Natural killer cell (primary cell): ENCODE results near the gene ZNF117. TPM values are rescaled to one million over a fixed set of nuclear protein-coding genes. Genes with fewer than 3 reads are reported as not detected.
A peak's percentile ranks its signal among the peaks of the same experiment; 100 is the strongest.

Experiments used
- ATAC-seq, 3 donors: fragments of 150-1000 bp in 2 of 3; fragments of 200-7000 bp in 1 of 3; cut with Tn5 transposase; 1 replicate in 1 of 3; 2 replicates in 2 of 3; pipeline ENCODE4 v1.10.0; 2021; ENCODE audit warnings: mild to moderate bottlenecking in 2 of 3, moderate library complexity in 2 of 3
- DNase-seq, 2 donors: peaks; one replicate each; pipeline versions ENCODE4 v3.0.0 to v3.0.0-alpha.2; 2013 to 2021; ENCODE audit warnings: mixed read lengths in 1 of 2
- H3K27ac ChIP-seq: one replicate; pipeline ENCODE4 v1.5.1; 2013; ENCODE audit warnings: mild to moderate bottlenecking, low read length
- H3K27me3 ChIP-seq: one replicate; pipeline ENCODE4 v1.6.1; 2013; ENCODE audit warnings: low read length; ENCODE audit not compliant: control insufficient read depth, insufficient read depth
- H3K36me3 ChIP-seq: one replicate; pipeline ENCODE4 v1.6.1; 2013; ENCODE audit warnings: low read length; ENCODE audit not compliant: control insufficient read depth, insufficient read depth
- H3K4me1 ChIP-seq: one replicate; pipeline ENCODE4 v1.6.1; 2013; ENCODE audit warnings: low read length; ENCODE audit not compliant: control insufficient read depth, insufficient read depth
- H3K4me3 ChIP-seq: one replicate; pipeline ENCODE4 v1.5.1; 2013; ENCODE audit warnings: low read length
- H3K9me3 ChIP-seq: one replicate; pipeline ENCODE4 v1.6.1; 2013; ENCODE audit warnings: low read length; ENCODE audit not compliant: control insufficient read depth, insufficient read depth
- H3K27ac Mint-ChIP-seq, 2 donors: one replicate each; pipeline ENCODE4 v1.8.0; 2022; ENCODE audit warnings: mild to moderate bottlenecking in 2 of 2, mixed read lengths in 2 of 2, moderate library complexity in 1 of 2
- H3K27me3 Mint-ChIP-seq, 2 donors: one replicate each; pipeline ENCODE4 v1.8.0; 2022; ENCODE audit warnings: low read depth in 2 of 2, mixed read lengths in 2 of 2
- H3K36me3 Mint-ChIP-seq: one replicate; pipeline ENCODE4 v1.8.0; 2022; ENCODE audit warnings: mixed read lengths
- H3K4me1 Mint-ChIP-seq, 2 donors: one replicate each; pipeline ENCODE4 v1.8.0; 2022; ENCODE audit warnings: mixed read lengths in 2 of 2
- H3K4me3 Mint-ChIP-seq: one replicate; pipeline ENCODE4 v1.8.0; 2022; ENCODE audit warnings: mild to moderate bottlenecking, moderate library complexity, mixed read lengths
- H3K9me3 Mint-ChIP-seq, 2 donors: one replicate each; pipeline ENCODE4 v1.8.0; 2022; ENCODE audit warnings: mixed read lengths in 2 of 2
- WGBS: methylation state at CpG from one replicate; pipeline ENCODE4 v1.1.7; 2013; ENCODE audit warnings: missing lambda C conversion rate; ENCODE audit not compliant: insufficient coverage; 5-methylcytosine and 5-hydroxymethylcytosine counted together
- intact Hi-C: fragments of 100-400 bp; cut with micrococcal nuclease; formaldehyde crosslinking; loops from one replicate; pipeline ENCODE4 v1.14.2; 2022
- total RNA-seq, 4 donors: library from RNA; stranded (reverse); fragments of 120-200 nt in 1 of 4; gene quantifications; one replicate each; pipeline versions ENCODE4 v1.2.3 to v1.2.4, GENCODE V29; 2013 to 2022
- TF ChIP-seq, protein P1 (sequence below): fragments of 200-600 bp; IDR thresholded peaks from one replicate; pipeline ENCODE4 v1.8.0; 2022; ENCODE audit warnings: antibody characterized with exemption

ZNF117 gene
- total RNA-seq, 3 donors from 2014 or later (not counting 1 experiment from before 2014, with no cell fraction given): 5.2 to 12.7 (median 6.6) TPM

DNA sequence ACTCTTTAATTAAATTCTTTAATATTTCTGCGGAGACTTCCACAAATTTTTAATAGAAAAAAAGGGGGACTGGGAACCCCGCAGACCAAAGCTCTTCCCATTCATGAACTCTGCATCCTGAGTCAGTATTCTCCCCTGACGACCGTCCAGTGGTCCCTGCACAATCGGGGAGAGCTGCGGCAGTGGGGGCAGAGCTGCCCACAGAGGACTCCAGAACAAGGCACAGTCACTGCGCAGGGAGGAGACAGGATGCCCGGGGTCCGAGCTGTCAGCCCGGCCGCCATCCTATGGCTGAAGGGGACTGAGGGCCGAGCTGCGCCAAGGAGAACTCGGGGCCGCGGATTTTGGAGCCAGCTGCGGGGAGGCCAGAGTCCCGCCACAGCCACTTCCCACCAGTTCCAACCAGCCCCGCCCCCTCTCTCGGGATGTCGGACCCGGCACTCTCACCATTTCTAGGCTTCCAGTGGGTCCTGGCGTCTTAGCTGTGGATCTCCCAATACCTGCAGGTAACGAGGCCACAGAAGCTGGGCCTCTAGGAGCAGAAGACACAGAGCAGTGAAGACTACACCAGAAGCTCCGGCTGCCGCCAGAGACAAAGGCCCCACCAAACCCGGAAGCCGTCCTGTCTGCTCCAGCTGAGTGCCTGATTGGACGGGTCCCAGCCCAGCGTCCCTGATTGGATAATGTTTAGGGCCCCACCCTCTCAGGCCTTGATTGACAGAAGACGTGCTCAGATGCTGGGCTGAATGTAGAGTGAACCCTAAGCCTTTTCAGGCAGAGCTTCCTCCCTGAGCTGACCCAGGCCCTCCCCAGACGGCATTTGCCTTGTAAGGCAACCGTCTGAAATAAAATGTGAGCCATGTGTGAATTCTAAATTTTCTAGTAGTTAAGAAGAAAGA lies 15.5 kb upstream of the ZNF117 start, which contains the start of gene ERV3-1:
Gene ERV3-1, minus strand, starts transcription at position 594 of the 899 bp plus-strand sequence. CDS start 13,661 bp downstream, outside the sequence.
- WGBS: under 1% methylated on average over 32 of the region's 33 CpGs

DNA sequence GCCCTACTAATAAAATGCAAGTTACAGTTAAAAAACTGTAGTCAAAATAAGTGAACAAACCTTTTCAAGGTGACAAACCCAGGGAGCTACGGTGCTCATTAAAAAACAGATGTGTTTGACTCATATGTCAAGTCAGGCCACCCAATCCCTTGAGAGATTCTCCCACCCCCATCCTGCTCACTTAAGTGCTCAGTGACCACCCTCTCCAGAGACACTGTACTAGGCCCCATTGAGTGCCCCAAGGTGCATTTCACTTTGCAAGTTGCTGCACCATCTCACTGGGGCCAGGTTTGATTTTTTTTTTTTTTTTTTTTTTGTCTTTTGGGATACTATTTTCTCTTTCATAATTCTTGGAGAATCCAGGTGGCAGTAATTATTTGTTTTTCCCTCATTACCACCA lies 13.7 kb upstream of the ZNF117 start:
- no peaks in the 10 kb centered on the region for H3K9me3 Mint-ChIP-seq
- DNase-seq: no peak
- Histone ChIP-seq H3K36me3 (peaks cover 6% of the 10 kb centered on the region), H3K4me1 (peaks cover 13% of the 10 kb centered on the region), H3K9me3 (no peaks in the 10 kb centered on the region), H3K4me3 (no peak overlapping the region), H3K27me3 (no peaks in the 10 kb centered on the region), H3K27ac (no peak overlapping the region)
- H3K36me3 Mint-ChIP-seq: no peaks in the 10 kb centered on the region
- TF ChIP-seq, protein P1, sequence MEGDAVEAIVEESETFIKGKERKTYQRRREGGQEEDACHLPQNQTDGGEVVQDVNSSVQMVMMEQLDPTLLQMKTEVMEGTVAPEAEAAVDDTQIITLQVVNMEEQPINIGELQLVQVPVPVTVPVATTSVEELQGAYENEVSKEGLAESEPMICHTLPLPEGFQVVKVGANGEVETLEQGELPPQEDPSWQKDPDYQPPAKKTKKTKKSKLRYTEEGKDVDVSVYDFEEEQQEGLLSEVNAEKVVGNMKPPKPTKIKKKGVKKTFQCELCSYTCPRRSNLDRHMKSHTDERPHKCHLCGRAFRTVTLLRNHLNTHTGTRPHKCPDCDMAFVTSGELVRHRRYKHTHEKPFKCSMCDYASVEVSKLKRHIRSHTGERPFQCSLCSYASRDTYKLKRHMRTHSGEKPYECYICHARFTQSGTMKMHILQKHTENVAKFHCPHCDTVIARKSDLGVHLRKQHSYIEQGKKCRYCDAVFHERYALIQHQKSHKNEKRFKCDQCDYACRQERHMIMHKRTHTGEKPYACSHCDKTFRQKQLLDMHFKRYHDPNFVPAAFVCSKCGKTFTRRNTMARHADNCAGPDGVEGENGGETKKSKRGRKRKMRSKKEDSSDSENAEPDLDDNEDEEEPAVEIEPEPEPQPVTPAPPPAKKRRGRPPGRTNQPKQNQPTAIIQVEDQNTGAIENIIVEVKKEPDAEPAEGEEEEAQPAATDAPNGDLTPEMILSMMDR: no peak
- no peaks in the 10 kb centered on the region for H3K27me3 Mint-ChIP-seq
- intact Hi-C loops: loop anchor here (10.0 kb wide), 2 partner anchors 210 to 370 kb away; partner anchors contain the start of genes ZNF138 and ZNF92
- H3K4me1 Mint-ChIP-seq: peaks cover 64 to 66% of the 10 kb centered on the region in 2 donors
- H3K4me3 Mint-ChIP-seq: peak overlapping the region; percentile 95
- peak overlapping the region; percentile 93 to 96 for H3K27ac Mint-ChIP-seq
- no peak for ATAC-seq
- 68% methylated on average over 1 of the region's 1 CpG for WGBS

More for the DNA sequence above, 15.5 kb upstream of the ZNF117 start, which contains the start of gene ERV3-1:
- Histone ChIP-seq H3K4me3 (peak within 1 kb of the TSS; percentile 85), H3K36me3 (peaks cover 1% of the 10 kb centered on the region), H3K9me3 (no peaks in the 10 kb centered on the region), H3K27ac (peak within 1 kb of the TSS; percentile 82), H3K4me1 (peaks cover 13% of the 10 kb centered on the region), H3K27me3 (no peaks in the 10 kb centered on the region)
- ATAC-seq: peak; percentile 98 to 99 (median 99)
- Mint-ChIP-seq H3K9me3 (no peaks in the 10 kb centered on the region), H3K4me1 (peaks cover 51 to 57% of the 10 kb centered on the region in 2 donors), H3K27ac (peak within 1 kb of the TSS; percentile 93 to 96), H3K27me3 (no peaks in the 10 kb centered on the region), H3K4me3 (peak within 1 kb of the TSS; percentile 95), H3K36me3 (no peaks in the 10 kb centered on the region)
- TF ChIP-seq, protein P1: no peak
- peak; percentile 90 to 95 for DNase-seq
- intact Hi-C loops: loop anchor here (1.0 to 10.0 kb wide), 4 partner anchors 76 to 368 kb away; partner anchors contain the start of genes ZNF138, ZNF273 and ZNF92

- Mint-ChIP-seq H3K27ac (peak overlapping the region; percentile 10 to 41), H3K36me3 (no peaks in the 10 kb centered on the region), H3K4me3 (no peak overlapping the region), H3K27me3 (no peaks in the 10 kb centered on the region), H3K4me1 (peaks cover 74 to 78% of the 10 kb centered on the region in 2 donors), H3K9me3 (peaks cover 0 to 6% of the 10 kb centered on the region in 2 donors)
- TF ChIP-seq, protein P1: no peak
- H3K4me1 ChIP-seq: peaks cover 18% of the 10 kb centered on the region
- 100% methylated on average over 2 of the region's 2 CpGs for WGBS
- no peak overlapping the region for H3K4me3 ChIP-seq
- ATAC-seq (no peak), DNase-seq (no peak)
- no peaks in the 10 kb centered on the region for H3K27me3 ChIP-seq
- no peak overlapping the region for H3K27ac ChIP-seq
- intact Hi-C loops: loop anchor here (10.0 kb wide), 2 partner anchors 208 to 372 kb away; partner anchors contain the start of genes ZNF138 and ZNF92
- H3K9me3 ChIP-seq: peaks cover 13% of the 10 kb centered on the region
- peaks cover 16% of the 10 kb centered on the region for H3K36me3 ChIP-seq
Measured at GRCh38 chr7:65002972-65003585, 12.2 kb upstream of the ZNF117 start.
